HepG2 (cell line): ENCODE measurements around the gene CD300LG. TPM values are rescaled to one million over a fixed set of nuclear protein-coding genes. Genes with fewer than 3 reads are reported as not detected.

Experiments used
- CBX2 ChIP-seq, 2 experiments: fragments of 200-600 bp in 1 of 2; sonication (generic); formaldehyde crosslinking in 1 of 2; IDR thresholded peaks; 2 replicates each; pipeline versions ENCODE4 v1.7.0 to v1.8.1; 2018 to 2022; ENCODE audit warnings: low read depth in 2 of 2, low read length in 1 of 2, mild to moderate bottlenecking in 1 of 2, missing genetic modification reagents in 1 of 2
- ETS1 ChIP-seq: sonication (generic); formaldehyde crosslinking; IDR thresholded peaks from 2 replicates; pipeline ENCODE4 v1.4.0; 2020; ENCODE audit warnings: missing genetic modification reagents
- HDAC2 ChIP-seq: sonication (generic); formaldehyde crosslinking; IDR thresholded peaks from 2 replicates; pipeline ENCODE4 v1.4.0; 2020; ENCODE audit warnings: missing genetic modification reagents
- KAT7 ChIP-seq: IDR thresholded peaks from 2 replicates; pipeline ENCODE4 v1.6.1; 2018; ENCODE audit warnings: borderline replicate concordance, missing compliant biosample characterization
- KDM6A ChIP-seq: IDR thresholded peaks from 2 replicates; pipeline ENCODE4 v1.6.1; 2016; ENCODE audit warnings: low read depth
- LBX2 ChIP-seq: sonication (generic); formaldehyde crosslinking; IDR thresholded peaks from 2 replicates; pipeline ENCODE4 v1.5.0; 2020; ENCODE audit warnings: missing genetic modification reagents, mild to moderate bottlenecking, borderline replicate concordance
- MXD4 ChIP-seq: IDR thresholded peaks from 2 replicates; pipeline ENCODE4 v1.6.1; 2016; ENCODE audit warnings: mild to moderate bottlenecking, missing biosample characterization, missing genetic modification reagents
- PAWR ChIP-seq: sonication (generic); formaldehyde crosslinking; IDR thresholded peaks from 2 replicates; pipeline ENCODE4 v1.4.0; 2020; ENCODE audit warnings: missing genetic modification reagents, mild to moderate bottlenecking, borderline replicate concordance
- SMC3 ChIP-seq: IDR thresholded peaks from 2 replicates; pipeline ENCODE4 v1.6.1; 2011; ENCODE audit warnings: low read length, improper control_type of control experiment
- SP5 ChIP-seq: IDR thresholded peaks from 2 replicates; pipeline ENCODE4 v1.6.1; 2016; ENCODE audit warnings: low read depth, borderline replicate concordance
- TCF12 ChIP-seq, 2 experiments: fragments of 450-650 bp in 1 of 2; sonication (generic) in 1 of 2; formaldehyde crosslinking in 1 of 2; IDR thresholded peaks; 2 replicates each; pipeline versions ENCODE4 v1.6.1 to v1.8.0; 2017 to 2022; ENCODE audit warnings: antibody characterized with exemption in 1 of 2, mild to moderate bottlenecking in 1 of 2, missing genetic modification reagents in 1 of 2, moderate library complexity in 1 of 2
- TFDP1 ChIP-seq: IDR thresholded peaks from 2 replicates; pipeline ENCODE4 v1.6.1; 2016; ENCODE audit warnings: missing compliant biosample characterization, missing genetic modification reagents, borderline replicate concordance
- TRIM22 ChIP-seq: fragments of 450-650 bp; IDR thresholded peaks from 2 replicates; pipeline ENCODE4 v1.6.1; 2017
- TRIM24 ChIP-seq: sonication (generic); formaldehyde crosslinking; IDR thresholded peaks from 2 replicates; pipeline ENCODE4 v1.8.0; 2022; ENCODE audit warnings: mild to moderate bottlenecking, missing genetic modification reagents
- ZFY ChIP-seq: sonication (generic); formaldehyde crosslinking; IDR thresholded peaks from 2 replicates; pipeline ENCODE4 v1.4.0; 2020; ENCODE audit warnings: missing genetic modification reagents
- ZFYVE20 ChIP-seq: sonication (generic); formaldehyde crosslinking; IDR thresholded peaks from 2 replicates; pipeline ENCODE4 v1.8.0; 2023; ENCODE audit warnings: low read depth, mild to moderate bottlenecking, moderate library complexity, missing genetic modification reagents, borderline replicate concordance
- ZGPAT ChIP-seq: IDR thresholded peaks from 2 replicates; pipeline ENCODE4 v1.6.1; 2016; ENCODE audit warnings: mild to moderate bottlenecking
- ZNF451 ChIP-seq: sonication (generic); formaldehyde crosslinking; IDR thresholded peaks from 2 replicates; pipeline ENCODE4 v1.5.0; 2020; ENCODE audit warnings: mild to moderate bottlenecking, missing genetic modification reagents
- ZNF816 ChIP-seq: sonication (generic); formaldehyde crosslinking; IDR thresholded peaks from 2 replicates; pipeline ENCODE4 v1.8.0; 2022; ENCODE audit warnings: missing genetic modification reagents, mild to moderate bottlenecking, borderline replicate concordance
- ZNF850 ChIP-seq: sonication (generic); formaldehyde crosslinking; conservative IDR thresholded peaks from 2 replicates; pipeline ENCODE4 v1.9.0; 2021; ENCODE audit warnings: mild to moderate bottlenecking, missing genetic modification reagents
- polyA plus RNA-seq, 8 experiments: library from polyadenylated mRNA; depleted of rRNA in 3 of 8; stranded (reverse) in 7 of 8; unstranded in 1 of 8; fragments of >200 nt; fragmentation: Illumina TruSeq in 4 of 8; extraction: Trizol in 4 of 8; gene quantifications; 2 replicates each; pipeline versions ENCODE4 v1.2.1 to v1.2.3, GENCODE V29; 2011 to 2016; ENCODE audit warnings: low read depth in 4 of 8, missing spikeins in 1 of 8, mixed read lengths in 1 of 8; ENCODE audit not compliant: insufficient read depth in 1 of 8
- total RNA-seq, 5 experiments: library from RNA; depleted of rRNA; stranded (reverse); fragments of >200 nt; fragmentation: Illumina TruSeq; extraction: Trizol; gene quantifications; 2 replicates each; pipeline ENCODE4 v1.2.3, GENCODE V29; 2016; ENCODE audit warnings: low read depth in 1 of 5
- TF ChIP-seq, protein P1 (sequence below): sonication (generic); formaldehyde crosslinking; IDR thresholded peaks from 2 replicates; pipeline ENCODE4 v1.4.0; 2020; ENCODE audit warnings: missing genetic modification reagents

CD300LG gene
- total and polyA plus RNA-seq, 2 of the 13 experiments (the other 11 are each of a cell fraction or from before 2014, with no cell fraction given): not detected

DNA sequence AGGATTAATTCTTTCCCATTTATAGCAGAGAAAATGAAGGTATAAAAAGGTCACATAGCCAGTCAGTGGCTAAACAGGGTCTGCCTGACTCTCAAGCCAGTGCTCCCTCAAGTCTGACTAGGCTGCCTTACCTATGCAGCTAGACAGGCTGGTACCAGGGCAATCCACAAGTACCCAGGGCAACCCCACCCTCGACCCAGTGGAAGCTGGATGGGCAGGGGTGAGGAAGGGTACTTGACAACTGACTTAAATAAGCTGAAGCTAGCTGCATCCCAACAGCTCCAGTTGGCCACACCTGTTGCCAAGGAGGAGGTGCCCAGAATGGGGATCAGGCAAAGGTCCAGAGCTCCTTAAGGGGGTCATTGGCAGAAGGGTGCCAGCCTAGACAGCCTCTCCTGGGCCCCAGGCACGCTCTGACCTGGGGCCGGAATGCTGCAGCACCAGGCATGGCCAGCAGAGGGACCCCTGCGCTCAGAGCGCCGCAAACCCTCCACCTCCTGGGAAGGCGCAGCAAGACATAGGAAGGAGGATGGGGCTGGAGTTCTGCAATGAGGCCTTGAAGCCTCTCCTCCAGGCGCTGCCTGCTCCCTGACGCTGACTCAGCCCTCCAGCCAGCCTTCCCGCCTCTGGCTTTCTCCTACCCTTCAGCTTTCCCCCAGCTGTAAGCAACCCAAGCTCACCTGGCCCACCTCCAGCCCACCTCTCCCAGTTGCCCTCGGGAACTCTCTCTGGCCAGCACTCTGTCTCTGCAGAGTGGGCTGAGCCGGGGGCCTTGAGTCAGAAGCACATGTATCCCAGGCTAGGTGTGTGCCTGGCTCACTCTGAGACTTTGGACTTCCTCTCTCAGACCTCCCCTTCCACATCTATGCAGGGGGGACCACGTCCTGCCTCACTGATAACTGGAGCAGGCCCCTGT is 31.5 kb downstream of the CD300LG start (continued):
- TF ChIP-seq, protein P1, sequence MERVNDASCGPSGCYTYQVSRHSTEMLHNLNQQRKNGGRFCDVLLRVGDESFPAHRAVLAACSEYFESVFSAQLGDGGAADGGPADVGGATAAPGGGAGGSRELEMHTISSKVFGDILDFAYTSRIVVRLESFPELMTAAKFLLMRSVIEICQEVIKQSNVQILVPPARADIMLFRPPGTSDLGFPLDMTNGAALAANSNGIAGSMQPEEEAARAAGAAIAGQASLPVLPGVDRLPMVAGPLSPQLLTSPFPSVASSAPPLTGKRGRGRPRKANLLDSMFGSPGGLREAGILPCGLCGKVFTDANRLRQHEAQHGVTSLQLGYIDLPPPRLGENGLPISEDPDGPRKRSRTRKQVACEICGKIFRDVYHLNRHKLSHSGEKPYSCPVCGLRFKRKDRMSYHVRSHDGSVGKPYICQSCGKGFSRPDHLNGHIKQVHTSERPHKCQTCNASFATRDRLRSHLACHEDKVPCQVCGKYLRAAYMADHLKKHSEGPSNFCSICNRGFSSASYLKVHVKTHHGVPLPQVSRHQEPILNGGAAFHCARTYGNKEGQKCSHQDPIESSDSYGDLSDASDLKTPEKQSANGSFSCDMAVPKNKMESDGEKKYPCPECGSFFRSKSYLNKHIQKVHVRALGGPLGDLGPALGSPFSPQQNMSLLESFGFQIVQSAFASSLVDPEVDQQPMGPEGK (CRISPR knock-in tag): peak; percentile 35; the same call in 1 of the 2 replicates
- no peak for TF ChIP-seq CBX2 (IDR thresholded peaks at IDR 0.05; ENCODE audit: low read depth, low read length)
- no peak for TF ChIP-seq CBX2 (CRISPR knock-in tag; IDR thresholded peaks at IDR 0.05; ENCODE audit: low read depth)
- no peak for TF ChIP-seq ZNF816 (CRISPR knock-in tag)
- no peak for TF ChIP-seq ZNF850
- TF ChIP-seq ZGPAT (CRISPR knock-in tag): 0 out of 2 replicates have a peak, but pooled peaks have one; percentile 31
- no peak for TF ChIP-seq TFDP1 (CRISPR knock-in tag)
- peak; percentile 75; the same call in 1 of the 2 replicates for TF ChIP-seq ZNF451 (CRISPR knock-in tag)
- TF ChIP-seq KDM6A: no peak
- TF ChIP-seq HDAC2 (CRISPR knock-in tag): 0 out of 2 replicates have a peak, but pooled peaks have one; percentile 31
- 0 out of 2 replicates have a peak, but pooled peaks have one; percentile 34 for TF ChIP-seq MXD4
- no peak for TF ChIP-seq ZFYVE20 (CRISPR knock-in tag)
- TF ChIP-seq PAWR (CRISPR knock-in tag): no peak
- no peak for TF ChIP-seq ETS1 (CRISPR knock-in tag)
- TF ChIP-seq KAT7 (CRISPR knock-in tag): no peak
- no peak for TF ChIP-seq LBX2 (CRISPR knock-in tag)
- no peak for TF ChIP-seq TRIM24 (CRISPR knock-in tag)
- TF ChIP-seq TRIM22: no peak
- TF ChIP-seq SMC3: no peak; the same call in 1 of the 2 replicates
- no peak for TF ChIP-seq TCF12 (IDR thresholded peaks at IDR 0.05)
- no peak for TF ChIP-seq TCF12 (CRISPR knock-in tag; IDR thresholded peaks at IDR 0.05)
- TF ChIP-seq ZFY (CRISPR knock-in tag): peak; percentile 1; the same call in 1 of the 2 replicates
- no peak for TF ChIP-seq SP5 (CRISPR knock-in tag)
